ENCODE results near the gene FAM83G.
A peak's percentile ranks its signal among the peaks of the same experiment; 100 is the strongest.

The FAM83G gene

GRCh38 chr17:18970582-18971480, 33.7 kb downstream of the FAM83G start:
- DNase-seq (ENCODE audit: low read depth in 1 of 2, low spot score in 1 of 2), result no peak

GRCh38 chr17:18968945-18969887, 35.3 kb downstream of the FAM83G start:
- no peak for DNase-seq (ENCODE audit: low read depth in 1 of 2, low spot score in 1 of 2)

GRCh38 chr17:18968345-18968744, 36.2 kb downstream of the FAM83G start:
- no peak for DNase-seq (ENCODE audit: low read depth in 1 of 2, low spot score in 1 of 2)

- no peak for DNase-seq (ENCODE audit: low read depth in 1 of 2, low spot score in 1 of 2)
Measured at GRCh38 chr17:18967916-18968315, 36.6 kb downstream of the FAM83G start.

GRCh38 chr17:18966831-18967624, 37.5 kb downstream of the FAM83G start:
- no peak for DNase-seq (ENCODE audit: low read depth in 1 of 2, low spot score in 1 of 2)

- DNase-seq (ENCODE audit: low read depth in 1 of 2, low spot score in 1 of 2), result no peak
Measured at GRCh38 chr17:18965530-18966236, 38.9 kb downstream of the FAM83G start.

- no peak for DNase-seq (ENCODE audit: low read depth in 1 of 2, low spot score in 1 of 2)
Measured at GRCh38 chr17:18964550-18964949, 40.0 kb downstream of the FAM83G start.

- no peak for DNase-seq (ENCODE audit: low read depth in 1 of 2, low spot score in 1 of 2)
Measured at GRCh38 chr17:18964018-18964351, 40.6 kb downstream of the FAM83G start.

GRCh38 chr17:18963126-18964017, 41.2 kb downstream of the FAM83G start:
- no peak for DNase-seq (ENCODE audit: low read depth in 1 of 2, low spot score in 1 of 2)

GRCh38 chr17:18962494-18962815, 42.1 kb downstream of the FAM83G start:
- DNase-seq (ENCODE audit: low read depth in 1 of 2, low spot score in 1 of 2), result no peak

- DNase-seq (ENCODE audit: low read depth in 1 of 2, low spot score in 1 of 2), result no peak
Measured at GRCh38 chr17:18961634-18962493, 42.7 kb downstream of the FAM83G start.

- DNase-seq (ENCODE audit: low read depth in 1 of 2, low spot score in 1 of 2), result peak; percentile 58 to 69
Measured at GRCh38 chr17:18960803-18961511, 43.6 kb downstream of the FAM83G start.

GRCh38 chr17:18960241-18960665, 44.3 kb downstream of the FAM83G start:
- no peak for DNase-seq (ENCODE audit: low read depth in 1 of 2, low spot score in 1 of 2)

- no peak for DNase-seq (ENCODE audit: low read depth in 1 of 2, low spot score in 1 of 2)
Measured at GRCh38 chr17:18959845-18960240, 44.7 kb downstream of the FAM83G start.

GRCh38 chr17:18959071-18959844, 45.3 kb downstream of the FAM83G start:
- no peak for DNase-seq (ENCODE audit: low read depth in 1 of 2, low spot score in 1 of 2)

- no peak for DNase-seq (ENCODE audit: low read depth in 1 of 2, low spot score in 1 of 2)
Measured at GRCh38 chr17:18958611-18959010, 46.0 kb downstream of the FAM83G start.

GRCh38 chr17:18957831-18958230, 46.7 kb downstream of the FAM83G start:
- no peak for DNase-seq (ENCODE audit: low read depth in 1 of 2, low spot score in 1 of 2)

All from stimulated activated CD4-positive, alpha-beta T cell treated with anti-CD3 and anti-CD28 coated beads, Interleukin-15, amount 100 ng/mL, for 1 hour (primary cell).